ENCODE results near the gene CENPQ. TPM values are rescaled to one million over a fixed set of nuclear protein-coding genes. Genes with fewer than 3 reads are reported as not detected.
A peak's percentile ranks its signal among the peaks of the same experiment; 100 is the strongest.

Gene CENPQ
- total and polyA plus RNA-seq, 10 donors = 3.8 to 9.6 (median 5.4) TPM

DNA sequence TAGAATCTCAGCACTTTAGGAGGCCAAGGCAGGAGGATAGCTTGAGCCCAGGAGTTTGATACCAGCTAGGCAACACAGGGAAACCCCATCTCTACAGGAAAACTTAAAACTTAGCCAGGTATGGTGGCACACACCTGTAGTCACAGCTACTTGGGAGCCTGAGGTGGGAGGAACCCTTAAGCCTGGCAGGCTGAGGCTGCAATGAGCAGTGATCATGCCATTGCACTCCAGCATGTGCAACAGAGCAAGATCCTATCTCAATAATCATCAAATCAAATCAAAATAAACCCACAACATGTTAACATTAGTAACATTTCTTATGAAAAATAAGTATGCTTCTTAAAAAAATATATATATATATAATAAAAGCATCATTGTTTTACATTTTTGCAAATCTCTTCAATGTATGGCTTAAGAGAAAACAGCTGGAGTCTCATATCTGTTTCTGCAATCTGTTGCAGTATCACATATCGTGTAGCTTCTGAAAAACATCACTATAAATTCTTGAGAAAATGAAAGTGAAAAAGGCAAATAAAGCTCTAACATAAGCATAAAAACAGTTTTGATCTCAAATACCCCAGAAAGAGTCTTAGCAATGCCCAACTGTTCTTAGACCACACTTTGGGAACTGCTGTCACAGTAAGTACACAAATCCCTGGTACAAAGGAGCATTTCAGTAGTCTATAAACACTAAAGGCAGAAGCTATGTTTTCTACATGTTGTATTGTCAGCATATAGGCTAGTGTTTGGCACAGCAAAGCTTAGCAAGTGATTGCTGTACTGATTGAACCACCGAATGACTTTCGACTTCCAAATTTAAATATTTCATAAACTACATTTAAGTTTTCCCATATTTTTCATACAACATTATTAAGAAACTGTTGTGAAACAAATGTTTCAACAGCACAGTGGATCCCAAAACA, 8.1 kb upstream of the CENPQ start:
- intact Hi-C loops (cut with DNase I; ENCODE audit: low total_unique reads) = no loop called here
- Histone ChIP-seq H3K27me3 (replicated peaks in 1 of 7) (no peaks in the 10 kb centered on the region), H3K9me3 (no peaks in the 10 kb centered on the region), H3K4me3 (no peak overlapping the region), H3K4me1 (peaks cover 0 to 25% (median 7%) of the 10 kb centered on the region in 6 donors), H3K27ac (no peak overlapping the region), H3K36me3 (peaks cover 0 to 93% (median 47%) of the 10 kb centered on the region in 6 donors)
- TF ChIP-seq POLR2A (IDR thresholded peaks at IDR 0.05) = no peak
- TF ChIP-seq, protein P1, sequence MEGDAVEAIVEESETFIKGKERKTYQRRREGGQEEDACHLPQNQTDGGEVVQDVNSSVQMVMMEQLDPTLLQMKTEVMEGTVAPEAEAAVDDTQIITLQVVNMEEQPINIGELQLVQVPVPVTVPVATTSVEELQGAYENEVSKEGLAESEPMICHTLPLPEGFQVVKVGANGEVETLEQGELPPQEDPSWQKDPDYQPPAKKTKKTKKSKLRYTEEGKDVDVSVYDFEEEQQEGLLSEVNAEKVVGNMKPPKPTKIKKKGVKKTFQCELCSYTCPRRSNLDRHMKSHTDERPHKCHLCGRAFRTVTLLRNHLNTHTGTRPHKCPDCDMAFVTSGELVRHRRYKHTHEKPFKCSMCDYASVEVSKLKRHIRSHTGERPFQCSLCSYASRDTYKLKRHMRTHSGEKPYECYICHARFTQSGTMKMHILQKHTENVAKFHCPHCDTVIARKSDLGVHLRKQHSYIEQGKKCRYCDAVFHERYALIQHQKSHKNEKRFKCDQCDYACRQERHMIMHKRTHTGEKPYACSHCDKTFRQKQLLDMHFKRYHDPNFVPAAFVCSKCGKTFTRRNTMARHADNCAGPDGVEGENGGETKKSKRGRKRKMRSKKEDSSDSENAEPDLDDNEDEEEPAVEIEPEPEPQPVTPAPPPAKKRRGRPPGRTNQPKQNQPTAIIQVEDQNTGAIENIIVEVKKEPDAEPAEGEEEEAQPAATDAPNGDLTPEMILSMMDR (IDR thresholded peaks at IDR 0.05 in 8 of 11, conservative IDR thresholded peaks at IDR 0.05 in 3 of 11) = no peak
- no peak for TF ChIP-seq POLR2AphosphoS5 (IDR thresholded peaks at IDR 0.05)
- DNase-seq = no peak
- WGBS, 5 donors = 82 to 90% (median 85%) methylated on average over 3 of the region's 3 CpGs

DNA sequence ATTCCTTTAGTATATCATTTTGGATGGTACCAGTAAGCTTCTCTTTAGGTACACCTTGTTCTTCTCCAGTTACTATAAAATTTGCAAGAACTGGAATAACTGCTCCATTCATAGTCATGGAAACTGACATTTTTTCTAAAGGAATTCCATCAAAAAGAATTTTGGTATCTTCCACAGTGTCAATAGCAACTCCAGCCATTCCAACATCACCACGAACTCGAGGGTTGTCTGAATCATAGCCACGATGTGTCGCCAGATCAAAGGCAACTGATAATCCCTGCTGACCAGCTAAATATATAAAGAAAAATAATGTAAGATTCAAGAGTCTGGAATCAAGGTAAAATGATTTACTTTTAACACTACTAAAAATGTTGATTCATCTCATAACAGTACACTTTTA, 5.4 kb upstream of the CENPQ start:
- no peak overlapping the region for H3K27ac ChIP-seq
- H3K4me1 ChIP-seq = peaks cover 17 to 52% (median 28%) of the 10 kb centered on the region in 6 donors
- H3K9me3 ChIP-seq = no peaks in the 10 kb centered on the region
- no peak for DNase-seq
- intact Hi-C loops (cut with DNase I; ENCODE audit: low total_unique reads) = no loop called here
- WGBS, 5 donors = 75 to 96% (median 93%) methylated on average over 4 of the region's 4 CpGs
- no peak overlapping the region for H3K4me3 ChIP-seq
- peaks cover 0 to 65% (median 27%) of the 10 kb centered on the region in 6 donors for H3K36me3 ChIP-seq
- no peaks in the 10 kb centered on the region for H3K27me3 ChIP-seq (replicated peaks in 1 of 7)
- TF ChIP-seq POLR2A (IDR thresholded peaks at IDR 0.05) (no peak), POLR2AphosphoS5 (IDR thresholded peaks at IDR 0.05) (no peak)
- TF ChIP-seq, protein P1 (IDR thresholded peaks at IDR 0.05 in 8 of 11, conservative IDR thresholded peaks at IDR 0.05 in 3 of 11) = no peak

DNA sequence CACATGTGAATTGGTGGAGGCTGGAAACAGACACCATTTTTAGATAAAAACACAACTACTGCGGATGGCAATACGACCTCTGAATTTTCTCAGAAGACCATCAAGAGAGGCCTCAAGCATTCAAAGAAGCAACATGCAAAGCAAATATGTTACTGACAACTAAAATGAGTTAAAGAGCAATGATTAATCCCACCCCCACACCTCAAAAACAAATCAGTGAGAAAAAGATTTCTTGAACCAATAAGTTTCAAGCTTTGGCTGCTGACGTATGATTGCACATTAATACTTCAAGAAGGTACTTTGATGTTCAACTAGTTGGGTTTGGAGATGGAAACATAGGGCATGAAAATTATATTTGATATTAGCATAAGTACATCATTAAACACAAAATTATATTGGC, 1.1 kb upstream of the CENPQ start:
- 27 to 50% (median 38%) methylated on average over 3 of the region's 3 CpGs for WGBS, 5 donors
- DNase-seq = no peak
- TF ChIP-seq POLR2AphosphoS5 (IDR thresholded peaks at IDR 0.05) (no peak), POLR2A (IDR thresholded peaks at IDR 0.05) (no peak)
- TF ChIP-seq, protein P1 (IDR thresholded peaks at IDR 0.05 in 8 of 11, conservative IDR thresholded peaks at IDR 0.05 in 3 of 11) = no peak

DNA sequence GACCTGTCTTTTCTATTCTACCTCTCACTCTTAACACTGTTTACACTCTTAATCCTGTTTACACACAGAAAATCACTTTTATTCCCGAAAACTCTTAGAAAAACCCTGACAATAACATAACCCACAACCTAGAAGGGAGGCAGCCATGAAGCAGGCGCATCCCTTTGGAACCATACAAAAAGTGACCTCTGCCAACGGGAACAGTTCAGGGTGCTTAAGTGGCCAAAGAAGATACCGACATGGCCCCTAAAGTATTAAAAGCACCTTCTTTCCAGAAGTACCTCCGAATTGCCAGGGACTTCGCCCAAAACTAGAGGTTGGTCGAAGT, 607 bp upstream of the CENPQ start:
- H3K4me1 ChIP-seq = peaks cover 17 to 82% (median 49%) of the 10 kb centered on the region in 6 donors
- TF ChIP-seq POLR2AphosphoS5 (IDR thresholded peaks at IDR 0.05) (no peak), POLR2A (IDR thresholded peaks at IDR 0.05) (no peak)
- TF ChIP-seq, protein P1 (IDR thresholded peaks at IDR 0.05 in 8 of 11, conservative IDR thresholded peaks at IDR 0.05 in 3 of 11) = no peak
- H3K9me3 ChIP-seq = no peaks in the 10 kb centered on the region
- WGBS, 5 donors = 1 to 4% (median 3%) methylated on average over 7 of the region's 7 CpGs
- DNase-seq = no peak
- no peaks in the 10 kb centered on the region for H3K27me3 ChIP-seq (replicated peaks in 1 of 7)
- peaks cover 0 to 17% (median 6%) of the 10 kb centered on the region in 6 donors for H3K36me3 ChIP-seq
- H3K27ac ChIP-seq = peak overlapping the region; percentile 55 to 89 (median 82)
- intact Hi-C loops (cut with DNase I; ENCODE audit: low total_unique reads) = no loop called here
- H3K4me3 ChIP-seq = peak overlapping the region; percentile 53 to 92 (median 74)

More for the DNA sequence above, 1.1 kb upstream of the CENPQ start:
- Histone ChIP-seq H3K36me3 (peaks cover 0 to 22% (median 9%) of the 10 kb centered on the region in 6 donors), H3K4me3 (peak overlapping the region; percentile 53 to 92 (median 74)), H3K27ac (peak overlapping the region in 1 of 8 donors; percentile 89), H3K4me1 (peaks cover 17 to 82% (median 49%) of the 10 kb centered on the region in 6 donors), H3K27me3 (replicated peaks in 1 of 7) (no peaks in the 10 kb centered on the region), H3K9me3 (no peaks in the 10 kb centered on the region)
- intact Hi-C loops (cut with DNase I; ENCODE audit: low total_unique reads) = no loop called here
